Right lobe of liver (tissue), 6 donors: ENCODE measurements around the gene ZDHHC14. TPM values are rescaled to one million over a fixed set of nuclear protein-coding genes. Genes with fewer than 3 reads are reported as not detected.
"Not testable (repeated sequence)": the region's sequence is repeated elsewhere in the genome, so short reads cannot be mapped to it uniquely, and the experiment has no call there.

Experiments
- ATAC-seq, 4 donors: fragments of 200-7000 bp; cut with Tn5 transposase; one replicate each; pipeline ENCODE4 v1.9.1; 2020; ENCODE audit warnings: mild to moderate bottlenecking in 4 of 4, moderate library complexity in 4 of 4
- DNase-seq, 3 donors: peaks; one replicate each; pipeline ENCODE4 v3.0.0-alpha.2; 2020
- H3K27ac ChIP-seq, 3 donors: fragments of 200-600 bp; one replicate each; pipeline ENCODE4 v1.8.0; 2022
- H3K27me3 ChIP-seq, 2 donors: fragments of 200-600 bp; one replicate each; pipeline ENCODE4 v1.8.0; 2022
- H3K36me3 ChIP-seq, 4 donors: fragments of 200-600 bp; sonication (generic) in 1 of 4; one replicate each; pipeline versions ENCODE4 v1.5.1 to v1.8.0; 2017 to 2022; ENCODE audit warnings: control low read depth in 1 of 4
- H3K4me1 ChIP-seq, 4 donors: fragments of 200-600 bp; sonication (generic) in 1 of 4; one replicate each; pipeline versions ENCODE4 v1.5.1 to v1.8.0; 2017 to 2022; ENCODE audit warnings: control low read depth in 1 of 4
- H3K4me3 ChIP-seq, 3 donors: fragments of 200-600 bp; one replicate each; pipeline ENCODE4 v1.8.0; 2022
- H3K9me3 ChIP-seq, 4 donors: fragments of 200-600 bp; sonication (generic) in 1 of 4; one replicate each; pipeline versions ENCODE4 v1.5.1 to v1.8.0; 2017 to 2022; ENCODE audit warnings: control low read depth in 1 of 4
- POLR2A ChIP-seq: fragments of 450-650 bp; IDR thresholded peaks from one replicate; pipeline ENCODE4 v1.6.1; 2017; ENCODE audit warnings: antibody characterized with exemption, mild to moderate bottlenecking
- WGBS: methylation state at CpG from one replicate; pipeline ENCODE4 v1.1.6; 2018; ENCODE audit warnings: low coverage, low lambda C conversion rate; ENCODE audit not compliant: insufficient coverage; ENCODE audit errors: missing lambda C conversion rate; 5-methylcytosine and 5-hydroxymethylcytosine counted together
- intact Hi-C, 2 donors: fragments of 100-400 bp; cut with DNase I; formaldehyde crosslinking; loops; one replicate each; pipeline versions ENCODE4 v1.11.2 to v1.14.1; 2022
- total RNA-seq, 6 experiments: library from RNA; depleted of rRNA in 2 of 6; stranded (reverse); fragments of >200 nt in 2 of 6; fragmentation: NEBNext Ultra II Directional in 3 of 6; extraction: Animal tissue kit (Norgen Biotek cat#: 25700) in 3 of 6; gene quantifications; one replicate each; pipeline versions ENCODE4 v1.1.0 to v1.2.4, GENCODE V29; 2016 to 2023
- TF ChIP-seq, protein P1 (sequence below), 4 donors: fragments of 200-600 bp in 3 of 4; fragments of 450-650 bp in 1 of 4; IDR thresholded peaks; one replicate each; pipeline versions ENCODE4 v1.5.1 to v1.8.0; 2016 to 2022; ENCODE audit warnings: antibody characterized with exemption in 4 of 4, mild to moderate bottlenecking in 2 of 4
- donor health status: DM: no; HTN: yes; CAD: no.
- donor health status: DM: no; HTN: no; CAD: no.
- donor health status: DM: no; HTN: no; CAD: no.
- donor health status: DM: no; HTN: yes; CAD: no.
- donor health status: DM: no; HTN: yes; CAD: no.

Gene ZDHHC14
- total RNA-seq, 6 experiments from 2014 or later = 7.3 to 13.0 (median 10.3) TPM

GRCh38 chr6:157693867-157694266 lies 312.9 kb downstream of the ZDHHC14 start:
- TF ChIP-seq POLR2A = no peak
- intact Hi-C loops = no loop called here
- peak; percentile 63 to 77 (median 74) for ATAC-seq
- Histone ChIP-seq H3K27ac (no peak overlapping the region), H3K27me3 (no peaks in the 10 kb centered on the region), H3K4me3 (no peak overlapping the region), H3K4me1 (no peaks in the 10 kb centered on the region), H3K36me3 (no peaks in the 10 kb centered on the region), H3K9me3 (no peaks in the 10 kb centered on the region)
- DNase-seq = no peak
- 39% methylated on average over 3 of the region's 7 CpGs for WGBS

GRCh38 chr6:157695301-157696040 lies 314.5 kb downstream of the ZDHHC14 start:
- 79% methylated on average over 6 of the region's 17 CpGs for WGBS
- no peaks in the 10 kb centered on the region for H3K36me3 ChIP-seq
- H3K27ac ChIP-seq = no peak overlapping the region
- no peaks in the 10 kb centered on the region for H3K27me3 ChIP-seq
- no peaks in the 10 kb centered on the region for H3K4me1 ChIP-seq
- DNase-seq = no peak
- no peak for TF ChIP-seq POLR2A
- TF ChIP-seq, protein P1, sequence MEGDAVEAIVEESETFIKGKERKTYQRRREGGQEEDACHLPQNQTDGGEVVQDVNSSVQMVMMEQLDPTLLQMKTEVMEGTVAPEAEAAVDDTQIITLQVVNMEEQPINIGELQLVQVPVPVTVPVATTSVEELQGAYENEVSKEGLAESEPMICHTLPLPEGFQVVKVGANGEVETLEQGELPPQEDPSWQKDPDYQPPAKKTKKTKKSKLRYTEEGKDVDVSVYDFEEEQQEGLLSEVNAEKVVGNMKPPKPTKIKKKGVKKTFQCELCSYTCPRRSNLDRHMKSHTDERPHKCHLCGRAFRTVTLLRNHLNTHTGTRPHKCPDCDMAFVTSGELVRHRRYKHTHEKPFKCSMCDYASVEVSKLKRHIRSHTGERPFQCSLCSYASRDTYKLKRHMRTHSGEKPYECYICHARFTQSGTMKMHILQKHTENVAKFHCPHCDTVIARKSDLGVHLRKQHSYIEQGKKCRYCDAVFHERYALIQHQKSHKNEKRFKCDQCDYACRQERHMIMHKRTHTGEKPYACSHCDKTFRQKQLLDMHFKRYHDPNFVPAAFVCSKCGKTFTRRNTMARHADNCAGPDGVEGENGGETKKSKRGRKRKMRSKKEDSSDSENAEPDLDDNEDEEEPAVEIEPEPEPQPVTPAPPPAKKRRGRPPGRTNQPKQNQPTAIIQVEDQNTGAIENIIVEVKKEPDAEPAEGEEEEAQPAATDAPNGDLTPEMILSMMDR (IDR thresholded peaks at IDR 0.05) = no peak
- H3K9me3 ChIP-seq = no peaks in the 10 kb centered on the region
- no peak overlapping the region for H3K4me3 ChIP-seq
- ATAC-seq = no peak
- intact Hi-C loops = no loop called here

DNA sequence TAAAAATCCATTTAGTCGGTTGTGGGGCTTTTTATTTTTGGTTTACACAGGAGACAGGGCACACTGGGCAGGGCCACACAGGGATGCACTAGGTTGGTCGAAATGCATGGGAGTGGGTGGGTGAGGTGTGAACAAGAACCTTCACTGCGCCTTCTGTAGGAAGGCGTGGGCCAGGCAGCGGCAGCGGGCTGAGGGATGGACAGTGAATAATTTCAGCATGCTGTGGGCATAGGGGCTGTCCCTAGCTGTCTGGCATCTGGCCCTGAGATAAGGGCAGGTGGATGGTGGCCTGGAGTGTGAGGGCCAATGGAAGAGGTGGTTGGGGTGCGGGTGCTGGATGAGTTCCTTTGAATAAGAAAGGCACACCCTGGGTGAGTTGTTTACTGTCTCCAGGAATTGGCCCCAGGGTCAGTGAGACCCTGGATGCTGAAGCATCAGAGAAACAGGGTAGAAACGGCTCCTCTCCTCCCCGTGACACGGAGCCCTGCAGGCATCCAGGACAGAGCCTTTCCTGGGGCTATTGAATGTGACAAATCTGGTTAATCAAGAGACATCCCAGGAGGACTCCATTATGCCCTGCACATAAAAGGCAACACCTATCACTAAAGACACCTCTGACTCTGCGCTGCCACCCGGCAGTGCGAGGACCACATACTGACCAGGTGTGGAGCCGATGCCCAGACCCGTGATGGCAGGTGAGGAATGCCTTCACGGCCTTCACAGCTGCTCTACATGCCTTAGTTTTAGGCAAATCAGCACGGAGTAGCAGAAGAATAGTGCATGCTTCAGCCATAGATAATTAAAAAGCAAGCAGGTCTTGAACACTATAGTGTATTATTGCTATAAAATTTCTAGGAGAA lies 319.0 kb downstream of the ZDHHC14 start:
- ATAC-seq (no peak), DNase-seq (no peak)
- Histone ChIP-seq H3K9me3 (no peaks in the 10 kb centered on the region), H3K27me3 (no peaks in the 10 kb centered on the region), H3K4me3 (no peak overlapping the region), H3K36me3 (no peaks in the 10 kb centered on the region), H3K4me1 (no peaks in the 10 kb centered on the region), H3K27ac (no peak overlapping the region)
- TF ChIP-seq, protein P1 (IDR thresholded peaks at IDR 0.05) = no peak
- no peak for TF ChIP-seq POLR2A
- 71% methylated on average over 12 of the region's 17 CpGs for WGBS
- intact Hi-C loops = no loop called here

GRCh38 chr6:157706351-157706750 lies 325.4 kb downstream of the ZDHHC14 start:
- H3K27ac ChIP-seq, H3K9me3 ChIP-seq, H3K27me3 ChIP-seq, intact Hi-C loops, ATAC-seq, DNase-seq, H3K4me3 ChIP-seq, H3K4me1 ChIP-seq, H3K36me3 ChIP-seq: not testable (repeated sequence)
- 77% methylated on average over 6 of the region's 6 CpGs for WGBS

- Histone ChIP-seq H3K36me3 (no peaks in the 10 kb centered on the region), H3K4me3 (no peak overlapping the region), H3K9me3 (no peaks in the 10 kb centered on the region), H3K27me3 (no peaks in the 10 kb centered on the region), H3K27ac (no peak overlapping the region), H3K4me1 (no peaks in the 10 kb centered on the region)
- intact Hi-C loops = no loop called here
- WGBS = 91% methylated on average over 2 of the region's 2 CpGs
- no peak for ATAC-seq
- no peak for TF ChIP-seq POLR2A
- TF ChIP-seq, protein P1 (IDR thresholded peaks at IDR 0.05) = no peak
- DNase-seq = no peak
These were observed 325.9 kb downstream of the ZDHHC14 start for GRCh38 chr6:157706883-157707282.
